ENCODE data around the gene KIFC3. TPM values are rescaled to one million over a fixed set of nuclear protein-coding genes. Genes with fewer than 3 reads are reported as not detected.
A peak's percentile ranks its signal among the peaks of the same experiment; 100 is the strongest.

Gene KIFC3
- total and polyA plus RNA-seq, 2 of the 13 experiments (the other 11 are each of a cell fraction or from before 2014, with no cell fraction given): 42.1 to 45.3 TPM

- 0 out of 2 replicates have a peak, but pooled peaks have one; percentile 5 for TF ChIP-seq POLR2G (IDR thresholded peaks at IDR 0.05; ENCODE audit: low read depth, low read length)
- TF ChIP-seq SSRP1 (CRISPR knock-in tag; IDR thresholded peaks at IDR 0.05): peak; percentile 29; the same call in 1 of the 2 replicates
- no peak for TF ChIP-seq SRSF9 (IDR thresholded peaks at IDR 0.05; ENCODE audit: borderline replicate concordance, insufficient read depth, low read depth, low read length, poor library complexity, severe bottlenecking)
- TF ChIP-seq E2F5 (CRISPR knock-in tag; conservative IDR thresholded peaks at IDR 0.05): no peak
- peak; percentile 63 for TF ChIP-seq RBM22 (optimal IDR thresholded peaks at IDR 0.05; ENCODE audit: low read length)
- TF ChIP-seq PHF8 (CRISPR knock-in tag; IDR thresholded peaks at IDR 0.05): 0 out of 2 replicates have a peak, but pooled peaks have one; percentile 5
- TF ChIP-seq ZNF629 (CRISPR knock-in tag; conservative IDR thresholded peaks at IDR 0.05): peak; percentile 76
- H4K20me1 ChIP-seq (ENCODE audit: insufficient read depth, low read length): no peaks in the 10 kb centered on the region
- FAIRE-seq: no peak
- H3K9ac ChIP-seq (ENCODE audit: insufficient read depth, low read depth, low read length): no peak overlapping the region
- no TSS peak for BruUV-seq (replicated peaks)
- POLR2A ChIA-PET: interaction anchor here (1.2 kb wide), 1 partner anchor 22 kb away, joined by 3 read pairs; no protein-coding TSS in a partner anchor
- in situ Hi-C loops (cut with HindIII; ENCODE audit: extremely low pct_ligation_motif_present, low pct_unique_long_range_greater_than_20kb): loop anchor here (5.0 kb wide), 2 partner anchors 103 to 243 kb away; partner anchors contain the start of genes USB1 and ZNF319
- no peak overlapping the region for H3K4me3 ChIP-seq (replicated peaks in 1 of 3; ENCODE audit: insufficient read depth in 1 of 3, low read depth in 2 of 3, low read length in 3 of 3)
- no peak for DNase-seq (ENCODE audit: low spot score)
- no peak overlapping the region for H2AFZ ChIP-seq (ENCODE audit: low read length)
- intact Hi-C loops (cut with micrococcal nuclease; ENCODE audit: unreplicated experiment): no loop called here
- no peak for ATAC-seq
- H3K4me2 ChIP-seq (ENCODE audit: low read depth, low read length): no peak overlapping the region
- 97% methylated on average over 20 of the region's 21 CpGs for WGBS (ENCODE audit: low lambda C conversion rate)
- peaks cover 25 to 51% of the 10 kb centered on the region in 2 experiments for H3K36me3 ChIP-seq (replicated peaks in 1 of 2; ENCODE audit: control insufficient read depth in 1 of 2, insufficient read depth in 2 of 2, low read length in 2 of 2)
- CTCF ChIA-PET (ENCODE audit: low intra/inter-chr PET ratio, low total read pairs): interaction anchor here (1.1 kb wide), 1 partner anchor 22 kb away, joined by 3 read pairs; no protein-coding TSS in a partner anchor
- no peaks in the 10 kb centered on the region for H3K79me2 ChIP-seq (ENCODE audit: insufficient read depth, low read length)
- H3K9me3 ChIP-seq (ENCODE audit: low read length): no peaks in the 10 kb centered on the region
- no peak overlapping the region for H3K27ac ChIP-seq (ENCODE audit: extremely low read length, insufficient read depth, low read length)
- H3K4me1 ChIP-seq (ENCODE audit: insufficient read depth, low read length): no peaks in the 10 kb centered on the region
- H3K27me3 ChIP-seq (ENCODE audit: control insufficient read depth in 1 of 2, insufficient read depth in 2 of 2, low read length in 2 of 2): no peaks in the 10 kb centered on the region
Measured at GRCh38 chr16:57759541-57760356, 42.5 kb downstream of the KIFC3 start.

All from HepG2 (cell line).